Measurements from ENCODE around the gene DISP2. TPM values are rescaled to one million over a fixed set of nuclear protein-coding genes. Genes with fewer than 3 reads are reported as not detected.

DISP2 gene
- total and polyA plus RNA-seq, 2 of the 8 experiments (the other 6 are each of a cell fraction or from before 2014, with no cell fraction given), result 0.45 to 1.2 TPM

DNA sequence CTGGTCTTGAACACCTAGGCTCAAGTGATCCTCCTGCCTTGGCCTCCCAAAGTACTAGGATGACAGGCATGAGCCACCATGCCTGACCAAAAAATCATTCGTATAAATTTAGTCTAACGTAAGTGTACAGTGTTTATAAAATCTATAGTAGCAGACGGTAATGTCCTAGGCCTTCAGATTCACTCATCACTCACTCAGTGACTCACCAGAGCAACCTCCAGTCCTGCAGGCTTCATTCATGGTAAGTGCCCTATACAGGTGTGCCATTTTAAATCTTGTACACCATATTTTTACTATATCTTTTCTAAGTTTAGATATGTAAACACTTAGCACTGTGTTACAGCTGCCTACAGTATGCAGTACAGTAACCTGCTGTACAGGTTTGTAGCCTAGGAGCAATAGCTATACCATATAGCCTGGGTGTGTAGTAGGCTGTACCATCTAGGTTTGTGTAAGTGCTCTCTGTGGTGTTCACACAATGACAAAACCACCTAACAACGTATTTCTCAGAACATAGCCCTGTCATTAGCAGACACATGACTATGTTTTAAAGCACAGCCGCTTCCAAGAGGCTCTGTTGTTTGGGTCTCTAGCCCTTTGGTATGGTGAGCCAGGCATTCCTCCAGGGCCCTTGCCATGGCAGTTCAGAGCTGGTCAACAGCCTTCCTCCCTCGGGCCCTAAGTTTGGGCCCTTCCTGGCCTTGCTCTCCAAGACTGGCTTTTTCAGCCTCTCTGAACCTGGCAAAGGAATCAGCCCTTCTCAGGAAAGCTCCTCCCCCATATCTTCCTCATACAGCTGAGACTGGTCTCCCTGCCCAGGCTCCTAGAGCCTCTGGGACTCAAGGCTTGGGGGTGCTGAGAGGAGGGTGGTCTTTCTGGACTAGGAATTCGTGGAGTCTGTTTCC, 15.4 kb upstream of the DISP2 start (continued):
- no peak for TF ChIP-seq MAX (IDR thresholded peaks at IDR 0.05)
- no peak for TF ChIP-seq CHD2 (IDR thresholded peaks at IDR 0.05; ENCODE audit: low read length)
- no peak for TF ChIP-seq JUND (IDR thresholded peaks at IDR 0.05; ENCODE audit: low read length)

Measured in H1 (cell line).